OCI-LY1 (cell line): Measurements from ENCODE around the gene HOMER2.

Source experiments
- CTCF ChIP-seq: fragments of 200-600 bp; sonication (generic), shearing (Covaris generic); IDR thresholded peaks from 2 replicates; pipeline ENCODE4 v1.5.1; 2017; ENCODE audit warnings: mild to moderate bottlenecking, antibody characterized with exemption, low read length, moderate library complexity, mixed read lengths
- EZH2 ChIP-seq: fragments of 200-600 bp; sonication (generic), shearing (Covaris generic); IDR thresholded peaks from 2 replicates; pipeline ENCODE4 v1.8.0; 2017; ENCODE audit warnings: borderline replicate concordance, mixed run types, mild to moderate bottlenecking, antibody characterized with exemption, low read length, moderate library complexity, mixed read lengths

DNA sequence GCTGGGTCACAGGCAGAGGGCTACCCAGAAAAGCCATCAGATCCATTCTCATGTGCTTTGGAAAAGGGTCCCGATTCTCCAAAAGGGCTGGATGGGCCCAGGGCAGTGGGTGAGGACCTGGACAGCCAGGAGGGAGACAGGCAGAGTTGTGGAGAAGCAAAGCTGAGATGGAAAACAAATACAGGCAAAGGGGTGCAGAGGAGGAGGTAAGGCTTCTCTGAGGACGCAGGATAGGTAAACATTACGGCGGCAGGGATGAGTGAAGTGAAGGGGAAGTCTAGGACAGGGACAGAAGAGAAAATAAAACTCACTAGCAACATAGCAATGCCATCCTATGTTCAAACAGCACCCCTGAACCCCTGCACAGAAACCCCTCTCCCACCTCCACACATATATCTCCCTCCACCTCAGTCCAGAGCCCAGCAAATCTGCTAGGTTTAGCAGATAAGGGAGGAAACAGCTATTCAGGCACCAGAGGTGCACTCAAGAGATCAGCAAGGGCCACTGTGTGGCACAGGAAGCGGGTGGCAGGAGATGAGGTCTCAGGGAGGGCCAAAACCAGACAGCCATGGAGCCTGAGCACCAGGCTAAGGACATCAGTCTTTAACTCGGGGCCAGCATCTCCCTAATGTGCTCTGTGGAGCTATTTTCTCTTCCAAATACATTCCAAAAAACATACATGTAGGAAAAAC is 51.3 kb downstream of the HOMER2 start:
- TF ChIP-seq CTCF = no peak
- TF ChIP-seq EZH2 = no peak
